ENCODE results near the gene RNLS.

RNLS gene

DNA sequence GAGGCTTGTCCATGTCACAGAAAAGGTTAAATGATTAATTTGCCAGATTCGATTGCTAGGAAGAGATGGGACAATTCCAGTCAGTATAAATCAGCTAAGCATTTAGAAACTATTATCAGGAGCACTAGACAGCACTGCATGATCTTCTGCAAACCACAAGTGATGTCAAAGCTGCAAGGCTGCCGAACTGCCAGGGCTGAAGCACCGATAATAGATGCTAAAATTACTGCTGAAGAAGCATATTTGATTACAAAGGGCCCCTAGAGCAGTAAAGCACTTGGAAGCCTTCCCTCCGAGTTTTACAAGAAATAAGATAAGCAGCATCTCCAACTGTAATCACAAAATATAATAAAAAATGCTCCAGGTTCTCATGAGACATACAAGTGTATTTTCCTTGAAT, 40.6 kb downstream of the RNLS start:
- H3K27me3 ChIP-seq (ENCODE audit: insufficient read depth, low read depth, severe bottlenecking) = no peaks in the 10 kb centered on the region
- H3K4me3 ChIP-seq (ENCODE audit: low read depth, low read length) = no peak overlapping the region
- TF ChIP-seq, protein P1, sequence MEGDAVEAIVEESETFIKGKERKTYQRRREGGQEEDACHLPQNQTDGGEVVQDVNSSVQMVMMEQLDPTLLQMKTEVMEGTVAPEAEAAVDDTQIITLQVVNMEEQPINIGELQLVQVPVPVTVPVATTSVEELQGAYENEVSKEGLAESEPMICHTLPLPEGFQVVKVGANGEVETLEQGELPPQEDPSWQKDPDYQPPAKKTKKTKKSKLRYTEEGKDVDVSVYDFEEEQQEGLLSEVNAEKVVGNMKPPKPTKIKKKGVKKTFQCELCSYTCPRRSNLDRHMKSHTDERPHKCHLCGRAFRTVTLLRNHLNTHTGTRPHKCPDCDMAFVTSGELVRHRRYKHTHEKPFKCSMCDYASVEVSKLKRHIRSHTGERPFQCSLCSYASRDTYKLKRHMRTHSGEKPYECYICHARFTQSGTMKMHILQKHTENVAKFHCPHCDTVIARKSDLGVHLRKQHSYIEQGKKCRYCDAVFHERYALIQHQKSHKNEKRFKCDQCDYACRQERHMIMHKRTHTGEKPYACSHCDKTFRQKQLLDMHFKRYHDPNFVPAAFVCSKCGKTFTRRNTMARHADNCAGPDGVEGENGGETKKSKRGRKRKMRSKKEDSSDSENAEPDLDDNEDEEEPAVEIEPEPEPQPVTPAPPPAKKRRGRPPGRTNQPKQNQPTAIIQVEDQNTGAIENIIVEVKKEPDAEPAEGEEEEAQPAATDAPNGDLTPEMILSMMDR (IDR thresholded peaks at IDR 0.05; ENCODE audit: low read depth, low read length) = no peak
- no peaks in the 10 kb centered on the region for H3K36me3 ChIP-seq
- H3K9me3 ChIP-seq (ENCODE audit: severe bottlenecking) = no peaks in the 10 kb centered on the region
- DNase-seq = no peak
- no peak overlapping the region for H3K27ac ChIP-seq

DNA sequence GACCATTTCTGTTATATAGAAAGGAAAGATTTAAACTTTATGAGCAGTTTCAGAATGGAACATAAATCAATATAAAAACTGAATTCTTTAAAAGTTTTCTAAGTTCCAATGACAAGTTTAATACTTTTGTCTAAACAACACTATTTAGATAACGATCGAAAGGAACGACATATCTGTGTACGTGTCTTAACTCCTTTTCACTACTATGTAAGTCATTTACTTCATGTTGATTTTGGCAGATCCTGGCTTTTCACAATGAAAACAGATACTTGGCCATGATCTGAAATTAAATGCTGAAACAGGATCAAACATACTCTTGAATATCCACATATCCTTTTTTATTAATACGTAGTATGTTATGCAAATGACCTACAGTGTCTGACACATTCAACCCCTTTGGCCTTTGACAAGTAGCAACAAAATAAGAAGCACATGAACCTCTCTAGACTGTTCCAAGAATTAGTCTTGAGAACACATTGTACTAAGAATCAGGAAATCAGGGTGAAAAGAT, 41.9 kb downstream of the RNLS start:
- Histone ChIP-seq H3K27me3 (ENCODE audit: insufficient read depth, low read depth, severe bottlenecking) (no peaks in the 10 kb centered on the region), H3K4me3 (ENCODE audit: low read depth, low read length) (no peak overlapping the region), H3K9me3 (ENCODE audit: severe bottlenecking) (no peaks in the 10 kb centered on the region), H3K27ac (no peak overlapping the region), H3K36me3 (no peaks in the 10 kb centered on the region)
- TF ChIP-seq, protein P1 (IDR thresholded peaks at IDR 0.05; ENCODE audit: low read depth, low read length) = no peak
- no peak for DNase-seq

DNA sequence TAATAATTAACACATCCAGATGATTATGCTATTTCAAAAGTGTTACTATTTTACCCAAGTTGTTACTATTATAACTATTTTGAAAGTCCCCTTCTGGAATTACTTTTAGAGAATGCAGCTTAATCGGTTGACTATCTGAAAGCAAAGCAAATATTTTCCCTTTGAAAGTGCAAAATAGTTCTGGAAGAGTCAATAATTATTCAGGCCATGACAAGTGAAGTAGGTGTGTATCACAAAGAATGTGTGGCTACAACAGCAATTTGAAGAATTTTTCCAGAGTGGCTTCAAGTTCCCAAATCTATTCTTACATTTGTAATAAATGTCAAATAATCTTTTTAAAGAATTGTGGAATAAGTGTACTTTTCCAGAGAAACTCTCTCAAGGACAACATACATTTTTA, 42.8 kb downstream of the RNLS start:
- no peaks in the 10 kb centered on the region for H3K36me3 ChIP-seq
- no peaks in the 10 kb centered on the region for H3K27me3 ChIP-seq (ENCODE audit: insufficient read depth, low read depth, severe bottlenecking)
- no peak overlapping the region for H3K27ac ChIP-seq
- TF ChIP-seq, protein P1 (IDR thresholded peaks at IDR 0.05; ENCODE audit: low read depth, low read length) = no peak
- H3K4me3 ChIP-seq (ENCODE audit: low read depth, low read length) = no peak overlapping the region
- no peak for DNase-seq
- no peaks in the 10 kb centered on the region for H3K9me3 ChIP-seq (ENCODE audit: severe bottlenecking)

DNA sequence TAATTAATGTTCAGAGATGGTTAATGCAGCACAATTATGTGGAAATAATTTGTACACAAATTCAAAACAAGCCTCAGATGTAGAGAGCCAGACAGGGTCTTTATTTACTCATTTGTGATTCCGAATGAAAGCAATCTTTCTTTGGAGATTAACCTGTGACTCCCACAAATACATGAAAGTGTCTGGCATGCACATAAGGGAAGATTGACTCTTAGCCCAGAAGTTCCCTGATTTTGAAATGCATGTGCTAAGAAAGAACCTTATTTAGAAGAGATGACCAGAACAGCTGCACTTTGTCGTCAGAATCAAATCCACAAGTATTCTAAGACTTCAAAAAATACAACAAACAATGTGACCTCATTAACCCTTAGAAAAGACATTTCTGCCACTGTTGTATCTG, 45.1 kb downstream of the RNLS start:
- Histone ChIP-seq H3K4me3 (ENCODE audit: low read depth, low read length) (no peak overlapping the region), H3K36me3 (no peaks in the 10 kb centered on the region), H3K9me3 (ENCODE audit: severe bottlenecking) (no peaks in the 10 kb centered on the region), H3K27me3 (ENCODE audit: insufficient read depth, low read depth, severe bottlenecking) (no peaks in the 10 kb centered on the region), H3K27ac (no peak overlapping the region)
- TF ChIP-seq, protein P1 (IDR thresholded peaks at IDR 0.05; ENCODE audit: low read depth, low read length) = no peak
- DNase-seq = no peak

DNA sequence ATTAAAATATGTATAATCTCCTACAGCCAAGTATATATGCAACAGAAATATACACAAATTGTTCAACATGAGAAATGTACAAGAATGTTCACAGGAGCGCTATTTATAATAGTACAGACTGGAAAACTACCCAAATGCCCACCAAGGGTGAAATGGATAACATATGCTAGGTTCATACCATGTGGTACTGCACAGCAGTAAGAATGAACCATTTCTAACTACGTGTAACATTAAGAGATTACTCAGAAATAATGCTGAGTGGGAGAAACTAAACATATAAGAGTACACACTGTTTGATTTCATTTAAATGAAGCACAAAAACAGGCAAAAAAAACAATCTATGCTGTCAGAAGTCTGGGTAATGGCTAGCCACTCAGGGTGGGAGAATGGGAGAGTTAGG, 45.8 kb downstream of the RNLS start:
- no peak overlapping the region for H3K4me3 ChIP-seq (ENCODE audit: low read depth, low read length)
- no peak overlapping the region for H3K27ac ChIP-seq
- H3K9me3 ChIP-seq (ENCODE audit: severe bottlenecking) = no peaks in the 10 kb centered on the region
- no peaks in the 10 kb centered on the region for H3K27me3 ChIP-seq (ENCODE audit: insufficient read depth, low read depth, severe bottlenecking)
- TF ChIP-seq, protein P1 (IDR thresholded peaks at IDR 0.05; ENCODE audit: low read depth, low read length) = no peak
- DNase-seq = no peak
- no peaks in the 10 kb centered on the region for H3K36me3 ChIP-seq

DNA sequence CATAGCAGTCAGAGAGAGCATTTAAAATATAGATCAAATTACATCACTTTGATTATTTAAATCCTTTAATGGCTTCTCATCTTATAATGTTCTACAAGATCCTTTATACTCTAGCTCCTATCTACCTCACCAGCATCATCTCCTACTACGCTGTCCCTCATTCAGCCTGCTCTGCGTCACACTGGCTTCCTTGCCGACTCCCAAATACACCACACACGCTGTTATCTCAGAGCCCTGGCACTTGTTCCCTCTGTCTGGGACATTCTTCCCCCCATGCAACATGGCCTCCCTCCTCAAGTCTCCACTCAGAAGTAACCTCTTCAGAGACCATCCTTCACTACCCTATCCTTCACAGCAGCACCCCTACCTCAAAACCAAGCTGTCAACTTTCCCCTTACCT, 46.7 kb downstream of the RNLS start:
- TF ChIP-seq, protein P1 (IDR thresholded peaks at IDR 0.05; ENCODE audit: low read depth, low read length) = no peak
- Histone ChIP-seq H3K27me3 (ENCODE audit: insufficient read depth, low read depth, severe bottlenecking) (no peaks in the 10 kb centered on the region), H3K36me3 (no peaks in the 10 kb centered on the region), H3K9me3 (ENCODE audit: severe bottlenecking) (no peaks in the 10 kb centered on the region), H3K27ac (no peak overlapping the region), H3K4me3 (ENCODE audit: low read depth, low read length) (no peak overlapping the region)
- DNase-seq = no peak

Measured in WERI-Rb-1 (cell line).